HG02763 (cell line): Measurements from ENCODE around the gene CETN1.

Experiments
- ATAC-seq: cut with Tn5 transposase; IDR thresholded peaks from one replicate; pipeline ENCODE4 v1.9.1; 2021; ENCODE audit warnings: mild to moderate bottlenecking, moderate library complexity; ENCODE audit not compliant: unreplicated experiment

CETN1 gene

DNA sequence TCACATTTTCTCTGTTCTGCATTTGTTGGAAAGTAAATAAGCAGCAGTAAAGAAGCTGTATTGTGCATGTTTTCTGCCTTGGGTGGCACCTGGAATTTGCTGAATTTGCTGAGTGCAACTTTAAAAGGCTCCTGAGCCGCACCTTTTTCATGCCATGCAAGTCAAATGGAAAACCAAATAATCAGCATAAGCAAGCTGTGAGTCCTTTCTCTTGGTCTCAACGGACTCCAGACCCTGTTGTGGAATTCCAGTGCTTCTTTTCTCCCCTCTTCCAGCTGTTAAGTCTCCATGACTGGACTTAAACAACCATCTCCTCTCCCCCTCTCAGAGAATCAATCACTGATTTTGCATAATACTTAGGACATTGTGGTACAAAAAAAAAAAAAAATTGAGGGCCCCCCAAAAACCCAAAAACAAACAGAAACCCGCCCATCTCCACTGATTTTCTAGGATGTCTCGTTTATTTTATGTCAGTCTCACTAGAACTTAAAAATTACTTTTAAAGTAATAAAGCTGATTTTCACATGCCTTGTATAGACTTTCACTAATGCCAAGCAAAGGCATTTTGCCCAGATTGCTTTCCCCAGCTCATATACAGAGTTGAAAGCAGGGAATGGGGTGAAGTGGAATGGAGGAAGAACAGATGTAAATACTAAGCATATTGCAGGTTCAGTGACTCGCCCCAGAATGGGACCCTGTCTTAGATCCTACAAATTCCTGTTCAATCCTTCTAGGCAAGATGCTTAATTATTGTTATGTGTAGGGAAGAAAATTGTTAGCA is 5.1 kb upstream of the CETN1 start:
- no peak for ATAC-seq

DNA sequence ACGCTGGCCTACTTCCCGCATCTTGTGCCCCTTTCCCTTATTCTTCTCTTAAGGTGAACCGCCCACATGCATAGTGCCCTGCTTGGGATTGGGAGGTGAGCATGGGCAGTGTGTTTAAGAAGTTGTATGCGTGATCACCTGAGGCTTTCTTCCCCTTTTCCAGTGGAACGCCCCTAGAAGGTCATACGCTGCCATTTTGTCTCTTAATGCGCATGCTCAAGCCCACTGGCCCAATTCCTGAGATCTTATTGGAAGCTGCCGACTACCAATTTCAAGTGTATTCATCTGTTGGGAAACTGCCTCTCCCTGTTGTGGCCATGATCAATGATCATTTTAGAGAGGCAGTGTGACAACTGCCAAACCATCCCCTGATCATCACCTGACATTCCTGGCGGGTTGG is 3.3 kb upstream of the CETN1 start:
- no peak for ATAC-seq

GRCh38 chr18:577643-578375 is 2.4 kb upstream of the CETN1 start:
- ATAC-seq, result no peak

- no peak for ATAC-seq
Measured at GRCh38 chr18:579238-579637, 942 bp upstream of the CETN1 start.

GRCh38 chr18:581096-581495 is 916 bp downstream of the CETN1 start:
- no peak for ATAC-seq

- no peak for ATAC-seq
Measured at GRCh38 chr18:582465-582864, 2.3 kb downstream of the CETN1 start.

DNA sequence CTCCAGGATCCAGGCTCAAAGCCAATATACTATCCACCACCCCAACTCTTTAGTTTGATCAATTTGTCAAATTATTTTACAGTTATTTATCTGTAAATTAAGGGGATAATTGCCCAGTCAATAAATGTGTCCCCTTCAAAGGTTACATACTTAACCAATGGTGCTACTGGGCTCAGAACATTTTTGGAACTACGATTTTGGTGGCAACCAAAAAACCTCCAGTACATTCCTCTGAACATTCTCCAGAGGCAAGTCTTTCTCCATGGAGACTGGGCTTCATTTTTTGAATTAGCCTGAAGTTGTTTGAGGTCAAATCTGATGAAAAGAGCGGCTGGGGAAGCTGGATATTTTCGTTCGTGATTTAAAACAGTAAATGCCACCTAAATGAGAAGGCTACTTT is 14.9 kb downstream of the CETN1 start:
- ATAC-seq, result no peak

DNA sequence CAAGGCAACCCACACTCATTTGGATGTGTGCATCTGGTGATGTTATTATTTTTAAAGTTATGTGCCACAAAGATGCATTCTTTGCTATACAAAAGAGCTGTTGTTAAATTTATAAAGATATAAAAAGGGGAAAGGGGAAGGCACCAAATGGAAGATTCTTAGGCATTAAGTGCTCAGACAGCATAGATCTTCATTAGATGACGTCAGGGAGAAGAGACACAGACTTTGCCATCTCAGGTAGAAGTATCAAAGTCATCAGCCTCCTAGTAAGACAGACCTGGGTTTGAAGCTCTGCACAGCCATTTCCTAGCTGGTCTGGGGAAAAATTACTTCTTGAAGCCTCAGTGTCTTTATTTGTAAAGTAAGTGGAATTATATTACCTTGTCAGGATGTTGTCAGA is 15.4 kb downstream of the CETN1 start:
- ATAC-seq, result no peak

GRCh38 chr18:596288-596881 is 16.2 kb downstream of the CETN1 start:
- peak; percentile 45 for ATAC-seq

DNA sequence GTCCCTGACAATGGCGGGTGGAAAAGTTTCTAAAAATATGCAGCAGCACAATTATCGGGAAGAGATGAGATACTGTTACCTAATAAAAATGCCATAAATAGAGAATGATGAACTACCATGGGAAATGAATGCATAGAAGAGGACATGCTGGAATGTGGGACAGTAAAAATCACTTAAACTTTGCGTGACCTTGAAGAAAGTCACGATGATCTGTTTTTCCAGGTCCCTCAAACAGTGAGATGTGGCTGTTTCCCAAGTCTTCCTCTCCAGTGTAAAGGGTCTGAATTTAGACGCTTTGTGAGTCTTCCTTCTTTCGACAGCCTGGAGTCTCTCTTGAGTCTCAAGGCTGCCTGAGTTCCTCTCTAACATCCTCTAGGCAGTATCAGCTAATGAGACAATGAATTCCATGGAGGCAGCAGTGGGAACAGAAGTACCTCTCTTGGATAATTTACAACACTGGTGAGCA is 18.0 kb downstream of the CETN1 start:
- no peak for ATAC-seq

DNA sequence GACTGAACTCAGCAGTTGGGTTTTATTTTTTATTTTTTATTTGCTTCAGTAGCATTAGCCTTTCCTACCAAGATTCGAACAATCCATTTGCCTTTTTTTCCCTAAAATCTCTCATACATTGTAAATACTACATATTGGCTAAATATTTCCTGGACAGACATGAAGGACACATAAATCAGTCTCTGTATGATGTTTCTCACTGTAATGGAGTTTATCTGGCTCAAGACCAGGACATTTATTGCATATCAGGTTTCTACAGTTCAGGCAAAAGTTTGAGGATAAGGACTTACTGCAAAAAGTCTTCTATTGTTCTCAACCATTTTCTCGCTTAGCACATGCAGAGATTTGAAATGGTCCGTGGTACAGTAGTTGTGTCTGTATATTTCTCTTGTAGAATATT is 19.9 kb downstream of the CETN1 start:
- ATAC-seq, result no peak

DNA sequence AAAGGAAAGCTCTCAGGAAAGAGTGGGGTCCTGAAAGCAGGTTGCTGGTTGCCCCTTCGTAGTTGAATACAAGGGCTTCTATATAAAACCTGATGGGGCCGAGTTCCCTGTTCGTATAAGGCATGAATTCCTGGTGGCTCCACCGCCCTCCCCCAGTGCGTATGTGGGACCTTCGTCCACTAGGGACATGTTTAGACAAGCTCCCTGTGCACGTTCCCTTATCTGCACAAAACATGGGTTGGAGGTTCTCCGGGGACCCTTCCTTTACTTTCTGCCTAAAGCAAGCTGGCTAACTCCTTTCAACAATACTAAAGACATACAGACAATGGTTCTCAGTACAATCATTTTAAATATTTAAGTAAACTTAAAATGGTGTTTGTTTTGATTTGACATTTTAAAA is 24.6 kb downstream of the CETN1 start:
- no peak for ATAC-seq

- ATAC-seq, result no peak
Measured at GRCh38 chr18:607930-608329, 27.8 kb downstream of the CETN1 start.

GRCh38 chr18:610214-610928 is 30.2 kb downstream of the CETN1 start:
- no peak for ATAC-seq

GRCh38 chr18:612156-612555 is 32.0 kb downstream of the CETN1 start:
- ATAC-seq, result no peak

DNA sequence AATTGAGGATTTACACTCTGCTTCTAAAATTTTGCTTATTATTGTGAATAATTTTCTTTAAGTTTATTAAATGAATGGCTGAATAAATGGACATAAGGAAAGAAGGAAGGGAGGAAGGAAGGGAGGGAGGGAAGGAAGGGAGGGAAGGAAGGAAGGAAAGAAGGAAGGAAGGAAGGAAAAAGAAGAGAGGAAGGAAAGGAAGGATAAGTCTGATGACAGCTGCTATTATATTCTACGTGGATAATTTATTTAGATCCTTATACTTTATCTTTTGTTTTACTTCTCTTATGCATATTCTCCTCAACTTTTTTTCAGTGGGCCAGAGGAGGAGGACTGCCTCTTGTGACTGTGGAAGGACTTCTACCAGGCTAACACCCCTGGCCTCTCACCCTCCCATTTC is 34.0 kb downstream of the CETN1 start:
- ATAC-seq, result no peak

- no peak for ATAC-seq
Measured at GRCh38 chr18:615092-615521, 34.9 kb downstream of the CETN1 start.

- no peak for ATAC-seq
Measured at GRCh38 chr18:615773-616172, 35.6 kb downstream of the CETN1 start.

- no peak for ATAC-seq
Measured at GRCh38 chr18:616380-616995, 36.3 kb downstream of the CETN1 start.

- no peak for ATAC-seq
Measured at GRCh38 chr18:617970-618504, 37.9 kb downstream of the CETN1 start.

- no peak for ATAC-seq
Measured at GRCh38 chr18:618618-619017, 38.4 kb downstream of the CETN1 start.
